DOHH2 (cell line): ENCODE measurements around the gene ZPLD1.

Experiments
- H3F3A ChIP-seq: fragments of 200-600 bp; sonication (generic), shearing (Covaris generic); 2 replicates; pipeline ENCODE4 v1.6.0; 2016; ENCODE audit warnings: antibody characterized with exemption, mild to moderate bottlenecking; ENCODE audit not compliant: control insufficient read depth, insufficient read depth
- H3K27ac ChIP-seq: fragments of 200-600 bp; sonication (generic); 2 replicates; pipeline ENCODE4 v1.5.1; 2014; ENCODE audit warnings: low read depth, mild to moderate bottlenecking, low read length, moderate library complexity
- H3K27me3 ChIP-seq: fragments of 200-600 bp; sonication (generic); 2 replicates; pipeline ENCODE4 v1.6.1; 2014; ENCODE audit warnings: mild to moderate bottlenecking, low read length, mixed read lengths; ENCODE audit not compliant: control insufficient read depth
- H3K36me3 ChIP-seq: fragments of 200-600 bp; sonication (generic); 2 replicates; pipeline ENCODE4 v1.6.1; 2014; ENCODE audit warnings: mild to moderate bottlenecking, low read length, moderate library complexity, mixed read lengths; ENCODE audit not compliant: control insufficient read depth
- H3K4me1 ChIP-seq: fragments of 200-600 bp; sonication (generic); 2 replicates; pipeline ENCODE4 v1.6.1; 2014; ENCODE audit warnings: mild to moderate bottlenecking, low read length, mixed read lengths; ENCODE audit not compliant: control insufficient read depth
- H3K4me2 ChIP-seq: fragments of 200-600 bp; sonication (generic); 2 replicates; pipeline ENCODE4 v1.6.0; 2014; ENCODE audit warnings: mild to moderate bottlenecking, low read length, moderate library complexity
- H3K4me3 ChIP-seq: fragments of 200-600 bp; sonication (generic); 2 replicates; pipeline ENCODE4 v1.5.1; 2014; ENCODE audit warnings: mild to moderate bottlenecking, low read length, mixed read lengths
- H3K79me2 ChIP-seq: fragments of 200-600 bp; sonication (generic); 2 replicates; pipeline ENCODE4 v1.6.1; 2014; ENCODE audit warnings: mild to moderate bottlenecking, low read length, mixed read lengths; ENCODE audit not compliant: control insufficient read depth
- H3K9me2 ChIP-seq: fragments of 200-600 bp; sonication (generic); replicated peaks from 2 replicates; pipeline ENCODE4 v1.6.1; 2014; ENCODE audit warnings: mild to moderate bottlenecking, low read length, mixed read lengths; ENCODE audit not compliant: control insufficient read depth
- H3K9me3 ChIP-seq: fragments of 200-600 bp; sonication (generic); 2 replicates; pipeline ENCODE4 v1.6.1; 2014; ENCODE audit warnings: antibody characterized with exemption, low read length, mixed read lengths; ENCODE audit not compliant: control insufficient read depth, insufficient read depth
- H4K20me1 ChIP-seq: fragments of 200-600 bp; sonication (generic); 2 replicates; pipeline ENCODE4 v1.6.0; 2014; ENCODE audit warnings: low read depth, mild to moderate bottlenecking, antibody characterized with exemption, low read length, moderate library complexity; ENCODE audit not compliant: control insufficient read depth, insufficient read depth
- EZH2phosphoT487 ChIP-seq: fragments of 200-600 bp; sonication (generic); IDR thresholded peaks from 2 replicates; pipeline ENCODE4 v1.6.1; 2017; ENCODE audit warnings: borderline replicate concordance, mild to moderate bottlenecking, antibody characterized with exemption, low read length, moderate library complexity, mixed read lengths
- TF ChIP-seq, protein P1 (sequence below): fragments of 200-600 bp; sonication (generic); IDR thresholded peaks from one replicate; pipeline ENCODE4 v1.5.1; 2014; ENCODE audit warnings: antibody characterized with exemption, mild to moderate bottlenecking, low read depth, low read length; ENCODE audit not compliant: poor library complexity, severe bottlenecking

The ZPLD1 gene

DNA sequence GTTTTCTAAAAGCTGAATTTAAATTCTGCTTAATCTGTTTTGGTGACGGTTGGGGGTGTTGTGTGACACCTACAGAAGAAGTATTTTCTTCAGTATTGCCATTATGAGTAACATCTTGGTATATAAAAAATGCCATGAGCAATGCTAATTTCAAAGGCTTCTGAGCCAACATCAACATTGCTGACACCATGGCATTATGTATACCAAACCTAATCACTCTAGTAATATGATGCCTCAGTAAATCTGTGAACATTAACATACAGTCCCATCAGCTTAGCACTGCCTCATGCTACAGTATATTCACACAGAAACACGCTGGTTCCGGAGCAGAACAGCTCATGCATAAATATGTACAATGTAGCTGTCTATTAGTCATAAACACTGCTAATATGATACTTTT is 75.8 kb downstream of the ZPLD1 start:
- no peaks in the 10 kb centered on the region for H3K9me2 ChIP-seq
- no peaks in the 10 kb centered on the region for H3K4me1 ChIP-seq
- peaks cover 5% of the 10 kb centered on the region; the same call in 1 of the 2 replicates for H3K9me3 ChIP-seq
- no peaks in the 10 kb centered on the region for H3K36me3 ChIP-seq
- H3F3A ChIP-seq: no peaks in the 10 kb centered on the region
- H4K20me1 ChIP-seq: no peaks in the 10 kb centered on the region
- no peaks in the 10 kb centered on the region for H3K79me2 ChIP-seq
- no peak overlapping the region for H3K27ac ChIP-seq
- no peaks in the 10 kb centered on the region for H3K27me3 ChIP-seq
- H3K4me2 ChIP-seq: no peak overlapping the region
- TF ChIP-seq, protein P1, sequence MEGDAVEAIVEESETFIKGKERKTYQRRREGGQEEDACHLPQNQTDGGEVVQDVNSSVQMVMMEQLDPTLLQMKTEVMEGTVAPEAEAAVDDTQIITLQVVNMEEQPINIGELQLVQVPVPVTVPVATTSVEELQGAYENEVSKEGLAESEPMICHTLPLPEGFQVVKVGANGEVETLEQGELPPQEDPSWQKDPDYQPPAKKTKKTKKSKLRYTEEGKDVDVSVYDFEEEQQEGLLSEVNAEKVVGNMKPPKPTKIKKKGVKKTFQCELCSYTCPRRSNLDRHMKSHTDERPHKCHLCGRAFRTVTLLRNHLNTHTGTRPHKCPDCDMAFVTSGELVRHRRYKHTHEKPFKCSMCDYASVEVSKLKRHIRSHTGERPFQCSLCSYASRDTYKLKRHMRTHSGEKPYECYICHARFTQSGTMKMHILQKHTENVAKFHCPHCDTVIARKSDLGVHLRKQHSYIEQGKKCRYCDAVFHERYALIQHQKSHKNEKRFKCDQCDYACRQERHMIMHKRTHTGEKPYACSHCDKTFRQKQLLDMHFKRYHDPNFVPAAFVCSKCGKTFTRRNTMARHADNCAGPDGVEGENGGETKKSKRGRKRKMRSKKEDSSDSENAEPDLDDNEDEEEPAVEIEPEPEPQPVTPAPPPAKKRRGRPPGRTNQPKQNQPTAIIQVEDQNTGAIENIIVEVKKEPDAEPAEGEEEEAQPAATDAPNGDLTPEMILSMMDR: no peak
- TF ChIP-seq EZH2phosphoT487: no peak
- H3K4me3 ChIP-seq: no peak overlapping the region

- no peaks in the 10 kb centered on the region for H3F3A ChIP-seq
- TF ChIP-seq, protein P1: no peak
- no peak for TF ChIP-seq EZH2phosphoT487
- no peaks in the 10 kb centered on the region for H3K27me3 ChIP-seq
- H3K4me2 ChIP-seq: no peak overlapping the region
- peaks cover 3% of the 10 kb centered on the region; the same call in 1 of the 2 replicates for H3K9me3 ChIP-seq
- no peak overlapping the region for H3K27ac ChIP-seq
- no peaks in the 10 kb centered on the region for H3K36me3 ChIP-seq
- H3K9me2 ChIP-seq: no peaks in the 10 kb centered on the region
- no peak overlapping the region for H3K4me3 ChIP-seq
- H3K79me2 ChIP-seq: no peaks in the 10 kb centered on the region
- H4K20me1 ChIP-seq: no peaks in the 10 kb centered on the region
- H3K4me1 ChIP-seq: no peaks in the 10 kb centered on the region
Observed at GRCh38 chr3:102511168-102511567, 76.4 kb downstream of the ZPLD1 start.

DNA sequence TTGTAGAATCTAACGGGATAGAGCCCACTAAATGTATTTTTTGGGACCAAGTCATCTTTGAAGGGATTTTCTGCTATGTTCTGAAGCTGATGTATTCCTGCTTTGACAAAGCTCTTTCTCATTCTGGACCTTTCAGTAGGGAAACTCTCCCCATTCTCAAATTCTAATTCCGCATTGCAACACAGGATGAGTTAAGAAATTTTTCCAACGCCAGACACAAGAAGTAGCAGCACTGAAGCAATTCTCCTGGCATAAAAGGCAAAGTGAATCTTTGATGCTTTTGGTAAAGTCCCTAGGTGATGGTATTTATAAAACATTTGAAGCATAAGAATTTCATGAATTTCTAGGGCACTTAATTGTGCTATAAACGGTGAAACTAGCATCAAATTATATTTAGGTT is 76.8 kb downstream of the ZPLD1 start:
- TF ChIP-seq EZH2phosphoT487: no peak
- TF ChIP-seq, protein P1: no peak
- Histone ChIP-seq H3K27ac (no peak overlapping the region), H3K4me3 (no peak overlapping the region), H3K4me2 (no peak overlapping the region), H3K79me2 (no peaks in the 10 kb centered on the region), H3K4me1 (no peaks in the 10 kb centered on the region), H4K20me1 (no peaks in the 10 kb centered on the region), H3F3A (no peaks in the 10 kb centered on the region), H3K9me3 (no peaks in the 10 kb centered on the region), H3K27me3 (no peaks in the 10 kb centered on the region), H3K36me3 (no peaks in the 10 kb centered on the region), H3K9me2 (no peaks in the 10 kb centered on the region)
